Measurements from ENCODE around the gene RASAL2.

The RASAL2 gene

GRCh38 chr1:178467837-178468236 is 373.9 kb downstream of the RASAL2 start:
- no peak for DNase-seq

- DNase-seq: no peak
Measured at GRCh38 chr1:178470411-178470960, 376.6 kb downstream of the RASAL2 start.

GRCh38 chr1:178472531-178472930 is 378.6 kb downstream of the RASAL2 start:
- no peak for DNase-seq

- DNase-seq: no peak
Measured at GRCh38 chr1:178477373-178477772, 383.5 kb downstream of the RASAL2 start.

- no peak for DNase-seq
Measured at GRCh38 chr1:178477841-178478240, 383.9 kb downstream of the RASAL2 start.

- DNase-seq: no peak
Measured at GRCh38 chr1:178483251-178483957, 389.5 kb downstream of the RASAL2 start.

- no peak for DNase-seq
Measured at GRCh38 chr1:178484698-178485225, 390.9 kb downstream of the RASAL2 start.

- DNase-seq: no peak
Measured at GRCh38 chr1:178485541-178485981, 391.7 kb downstream of the RASAL2 start.

GRCh38 chr1:178486100-178487069 is 392.5 kb downstream of the RASAL2 start:
- no peak for DNase-seq

- DNase-seq: no peak
Measured at GRCh38 chr1:178487070-178487615, 393.2 kb downstream of the RASAL2 start.

- DNase-seq: no peak
Measured at GRCh38 chr1:178488393-178488792, 394.5 kb downstream of the RASAL2 start.

GRCh38 chr1:178489399-178489798 is 395.5 kb downstream of the RASAL2 start:
- DNase-seq: no peak

- no peak for DNase-seq
Measured at GRCh38 chr1:178490136-178490535, 396.2 kb downstream of the RASAL2 start.

GRCh38 chr1:178490967-178491366 is 397.1 kb downstream of the RASAL2 start:
- DNase-seq: no peak

GRCh38 chr1:178491721-178492120 is 397.8 kb downstream of the RASAL2 start:
- DNase-seq: no peak

- DNase-seq: no peak
Measured at GRCh38 chr1:178492341-178492740, 398.4 kb downstream of the RASAL2 start.

- DNase-seq: no peak
Measured at GRCh38 chr1:178493301-178493741, 399.4 kb downstream of the RASAL2 start.

GRCh38 chr1:178494569-178494971 is 400.7 kb downstream of the RASAL2 start:
- no peak for DNase-seq

GRCh38 chr1:178495158-178495557 is 401.3 kb downstream of the RASAL2 start:
- DNase-seq: no peak

- no peak for DNase-seq
Measured at GRCh38 chr1:178495741-178496409, 402.0 kb downstream of the RASAL2 start.

- DNase-seq: no peak
Measured at GRCh38 chr1:178496410-178497135, 402.7 kb downstream of the RASAL2 start, which contains the start of gene CLEC20A. TSS of gene CLEC20A (minus strand) at chr1:178496964. CDS start at chr1:178496939, 25 bp downstream.
